Astrocyte (in vitro differentiated cells and primary cell): Measurements from ENCODE around the gene IRAG1. TPM values are rescaled to one million over a fixed set of nuclear protein-coding genes. Genes with fewer than 3 reads are reported as not detected.

ENCODE experiments used
- DNase-seq: peaks from one replicate; pipeline ENCODE4 v3.0.0-alpha.2; 2010; ENCODE audit warnings: low read depth
- FAIRE-seq: peaks from 2 replicates; lab custom pipeline; 2011; peaks lifted over from hg19 to GRCh38; lab: Jason Lieb, UNC
- H2AFZ ChIP-seq: 2 replicates; pipeline ENCODE4 v1.6.0; 2012; ENCODE audit warnings: low read depth, low read length, inconsistent platforms
- H3K27ac ChIP-seq: 2 replicates; pipeline ENCODE4 v1.5.1; 2011; ENCODE audit warnings: low read depth, low read length, inconsistent platforms
- H3K27me3 ChIP-seq: 2 replicates; pipeline ENCODE4 v1.6.0; 2011; ENCODE audit warnings: low read length, inconsistent platforms; ENCODE audit not compliant: insufficient read depth
- H3K36me3 ChIP-seq: 2 replicates; pipeline ENCODE4 v1.5.1; 2011; ENCODE audit warnings: low read length, inconsistent platforms; ENCODE audit not compliant: insufficient read depth
- H3K4me1 ChIP-seq: 2 replicates; pipeline ENCODE4 v1.5.1; 2011; ENCODE audit warnings: low read length, inconsistent platforms; ENCODE audit not compliant: insufficient read depth
- H3K4me2 ChIP-seq: 2 replicates; pipeline ENCODE4 v1.6.0; 2012; ENCODE audit warnings: low read length, inconsistent platforms
- H3K4me3 ChIP-seq: 2 replicates; pipeline ENCODE4 v1.5.1; 2011; ENCODE audit warnings: low read depth, mild to moderate bottlenecking, low read length, inconsistent platforms; ENCODE audit not compliant: insufficient read depth
- H3K79me2 ChIP-seq: 2 replicates; pipeline ENCODE4 v1.6.0; 2012; ENCODE audit warnings: mild to moderate bottlenecking, low read length, inconsistent platforms; ENCODE audit not compliant: insufficient read depth
- H3K9ac ChIP-seq: 2 replicates; pipeline ENCODE4 v1.6.0; 2012; ENCODE audit warnings: mild to moderate bottlenecking, low read length, inconsistent platforms
- H3K9me3 ChIP-seq: 2 replicates; pipeline ENCODE4 v1.5.1; 2012; ENCODE audit warnings: low read depth, mild to moderate bottlenecking, low read length, inconsistent platforms; ENCODE audit not compliant: insufficient read depth
- H4K20me1 ChIP-seq: 2 replicates; pipeline ENCODE4 v1.6.0; 2012; ENCODE audit warnings: low read length, inconsistent platforms; ENCODE audit not compliant: insufficient read depth
- H3K27ac Mint-ChIP-seq: one replicate; pipeline ENCODE4 v1.8.0; 2021; ENCODE audit warnings: mild to moderate bottlenecking, mixed read lengths; ENCODE audit not compliant: unreplicated experiment
- H3K27me3 Mint-ChIP-seq: one replicate; pipeline ENCODE4 v1.8.0; 2021; ENCODE audit warnings: low read depth, mixed read lengths; ENCODE audit not compliant: unreplicated experiment
- H3K36me3 Mint-ChIP-seq: one replicate; pipeline ENCODE4 v1.8.0; 2021; ENCODE audit warnings: low read depth, mixed read lengths; ENCODE audit not compliant: unreplicated experiment
- H3K4me1 Mint-ChIP-seq: one replicate; pipeline ENCODE4 v1.8.0; 2021; ENCODE audit warnings: low read depth, mixed read lengths; ENCODE audit not compliant: unreplicated experiment
- H3K4me3 Mint-ChIP-seq: one replicate; pipeline ENCODE4 v1.8.0; 2021; ENCODE audit warnings: mild to moderate bottlenecking, moderate library complexity, mixed read lengths; ENCODE audit not compliant: unreplicated experiment
- H3K9me3 Mint-ChIP-seq: one replicate; pipeline ENCODE4 v1.8.0; 2021; ENCODE audit warnings: mild to moderate bottlenecking, mixed read lengths; ENCODE audit not compliant: unreplicated experiment
- EZH2 ChIP-seq: IDR thresholded peaks from 2 replicates; pipeline ENCODE4 v1.6.1; 2012; ENCODE audit warnings: mild to moderate bottlenecking, low read length, inconsistent platforms; ENCODE audit not compliant: insufficient read depth
- total RNA-seq: library from RNA; stranded (reverse); gene quantifications from 2 replicates; pipeline ENCODE4 v1.2.1, GENCODE V29; 2021
- TF ChIP-seq, protein P1 (sequence below): IDR thresholded peaks from 2 replicates; pipeline ENCODE4 v1.5.1; 2011; ENCODE audit warnings: low read depth, mild to moderate bottlenecking, inconsistent platforms, low read length, moderate library complexity; ENCODE audit not compliant: insufficient read depth

The IRAG1 gene
- total RNA-seq, 1 donor from 2014 or later = 3.7 TPM

GRCh38 chr11:10735481-10736475, 42.2 kb upstream of the IRAG1 start:
- Histone ChIP-seq H3K4me3 (peak overlapping the region; percentile 57), H3K79me2 (no peaks in the 10 kb centered on the region), H2AFZ (peak overlapping the region; percentile 70), H3K9me3 (no peaks in the 10 kb centered on the region), H3K4me2 (peak overlapping the region; percentile 87), H4K20me1 (no peaks in the 10 kb centered on the region), H3K36me3 (no peaks in the 10 kb centered on the region), H3K27me3 (no peaks in the 10 kb centered on the region), H3K4me1 (peaks cover 13% of the 10 kb centered on the region), H3K9ac (peak overlapping the region; percentile 79), H3K27ac (peak overlapping the region; percentile 78)
- DNase-seq (peak; percentile 82), FAIRE-seq (peak; percentile 96)
- H3K27ac Mint-ChIP-seq = peak overlapping the region; percentile 75
- no peaks in the 10 kb centered on the region for H3K36me3 Mint-ChIP-seq
- H3K4me3 Mint-ChIP-seq = peak overlapping the region; percentile 42
- H3K9me3 Mint-ChIP-seq = no peaks in the 10 kb centered on the region
- peaks cover 22% of the 10 kb centered on the region for H3K4me1 Mint-ChIP-seq
- peaks cover 14% of the 10 kb centered on the region for H3K27me3 Mint-ChIP-seq
- TF ChIP-seq, protein P1, sequence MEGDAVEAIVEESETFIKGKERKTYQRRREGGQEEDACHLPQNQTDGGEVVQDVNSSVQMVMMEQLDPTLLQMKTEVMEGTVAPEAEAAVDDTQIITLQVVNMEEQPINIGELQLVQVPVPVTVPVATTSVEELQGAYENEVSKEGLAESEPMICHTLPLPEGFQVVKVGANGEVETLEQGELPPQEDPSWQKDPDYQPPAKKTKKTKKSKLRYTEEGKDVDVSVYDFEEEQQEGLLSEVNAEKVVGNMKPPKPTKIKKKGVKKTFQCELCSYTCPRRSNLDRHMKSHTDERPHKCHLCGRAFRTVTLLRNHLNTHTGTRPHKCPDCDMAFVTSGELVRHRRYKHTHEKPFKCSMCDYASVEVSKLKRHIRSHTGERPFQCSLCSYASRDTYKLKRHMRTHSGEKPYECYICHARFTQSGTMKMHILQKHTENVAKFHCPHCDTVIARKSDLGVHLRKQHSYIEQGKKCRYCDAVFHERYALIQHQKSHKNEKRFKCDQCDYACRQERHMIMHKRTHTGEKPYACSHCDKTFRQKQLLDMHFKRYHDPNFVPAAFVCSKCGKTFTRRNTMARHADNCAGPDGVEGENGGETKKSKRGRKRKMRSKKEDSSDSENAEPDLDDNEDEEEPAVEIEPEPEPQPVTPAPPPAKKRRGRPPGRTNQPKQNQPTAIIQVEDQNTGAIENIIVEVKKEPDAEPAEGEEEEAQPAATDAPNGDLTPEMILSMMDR = peak; percentile 93
- TF ChIP-seq EZH2 = no peak

DNA sequence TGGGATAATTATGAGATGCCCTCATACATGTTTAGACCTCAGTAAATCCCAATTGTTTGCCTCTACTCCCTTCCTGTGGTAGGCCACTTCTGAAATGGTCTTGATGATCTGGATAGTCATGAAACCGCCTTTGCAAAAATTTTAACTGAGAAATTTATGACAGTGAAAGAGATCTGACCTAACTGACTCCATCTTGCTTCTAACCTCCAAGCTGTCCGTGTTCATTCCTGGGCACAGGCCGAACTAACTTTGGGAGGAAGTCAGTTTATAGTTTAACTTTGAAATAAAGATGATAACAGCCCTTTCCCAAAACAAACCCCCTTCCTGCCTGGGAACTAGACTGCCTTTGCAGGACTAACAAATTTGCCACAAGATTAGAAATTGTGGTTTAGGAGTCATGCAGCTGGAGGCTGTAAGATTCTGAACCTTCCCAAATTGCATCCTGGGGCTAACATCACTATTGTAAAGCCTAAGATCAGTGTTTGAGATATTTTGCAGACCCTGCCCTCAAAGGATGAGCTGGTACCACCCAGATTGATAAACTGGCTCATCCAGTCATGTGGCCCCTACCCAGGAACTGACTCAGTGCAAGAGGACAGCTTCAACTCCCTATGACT, 37.6 kb upstream of the IRAG1 start:
- FAIRE-seq (no peak), DNase-seq (peak; percentile 32)
- H2AFZ ChIP-seq = no peak overlapping the region
- peaks cover 15% of the 10 kb centered on the region for H3K4me1 ChIP-seq
- H3K9me3 ChIP-seq = peaks cover 3% of the 10 kb centered on the region
- no peak overlapping the region for H3K27ac Mint-ChIP-seq
- peaks cover 8% of the 10 kb centered on the region for H3K9me3 Mint-ChIP-seq
- H3K9ac ChIP-seq = no peak overlapping the region
- H3K27me3 Mint-ChIP-seq = peaks cover 15% of the 10 kb centered on the region
- H3K4me2 ChIP-seq = no peak overlapping the region
- TF ChIP-seq EZH2 = no peak
- TF ChIP-seq, protein P1 = no peak
- no peak overlapping the region for H3K4me3 ChIP-seq
- no peaks in the 10 kb centered on the region for H3K36me3 ChIP-seq
- peaks cover 25% of the 10 kb centered on the region for H3K4me1 Mint-ChIP-seq
- H3K4me3 Mint-ChIP-seq = no peak overlapping the region
- H3K27ac ChIP-seq = no peak overlapping the region
- no peaks in the 10 kb centered on the region for H3K27me3 ChIP-seq
- no peaks in the 10 kb centered on the region for H4K20me1 ChIP-seq
- H3K36me3 Mint-ChIP-seq = no peaks in the 10 kb centered on the region
- H3K79me2 ChIP-seq = no peaks in the 10 kb centered on the region
